GM20000 (cell line): ENCODE results near the gene SGCE.

Source experiments
- DNase-seq: peaks from one replicate; pipeline ENCODE4 v3.0.0; 2012; ENCODE audit warnings: low spot score
- CTCF ChIP-seq: IDR thresholded peaks from 2 replicates; pipeline ENCODE4 v1.5.1; 2012; ENCODE audit warnings: mild to moderate bottlenecking, control low read depth; ENCODE audit errors: extremely low read depth, missing control alignments

SGCE gene

GRCh38 chr7:94567396-94567795, 88.5 kb downstream of the SGCE start:
- DNase-seq: no peak
- no peak for TF ChIP-seq CTCF

- TF ChIP-seq CTCF: no peak
- DNase-seq: no peak
Measured at GRCh38 chr7:94565247-94565894, 90.6 kb downstream of the SGCE start.

- no peak for TF ChIP-seq CTCF
- DNase-seq: no peak
Measured at GRCh38 chr7:94562525-94562924, 93.4 kb downstream of the SGCE start.

- TF ChIP-seq CTCF: no peak
- no peak for DNase-seq
Measured at GRCh38 chr7:94561841-94562514, 94.0 kb downstream of the SGCE start.

GRCh38 chr7:94559972-94560371, 96.0 kb downstream of the SGCE start:
- no peak for TF ChIP-seq CTCF
- no peak for DNase-seq

- TF ChIP-seq CTCF: no peak
- no peak for DNase-seq
Measured at GRCh38 chr7:94557215-94557614, 98.7 kb downstream of the SGCE start.

GRCh38 chr7:94556028-94556427, 99.9 kb downstream of the SGCE start:
- no peak for TF ChIP-seq CTCF
- DNase-seq: peak; percentile 4
